Measurements from ENCODE around the gene FAM89B. TPM values are rescaled to one million over a fixed set of nuclear protein-coding genes. Genes with fewer than 3 reads are reported as not detected.

FAM89B gene
- total and polyA plus RNA-seq, 2 of the 8 experiments (the other 6 are each of a cell fraction or from before 2014, with no cell fraction given), result 15.8 to 32.4 TPM

DNA sequence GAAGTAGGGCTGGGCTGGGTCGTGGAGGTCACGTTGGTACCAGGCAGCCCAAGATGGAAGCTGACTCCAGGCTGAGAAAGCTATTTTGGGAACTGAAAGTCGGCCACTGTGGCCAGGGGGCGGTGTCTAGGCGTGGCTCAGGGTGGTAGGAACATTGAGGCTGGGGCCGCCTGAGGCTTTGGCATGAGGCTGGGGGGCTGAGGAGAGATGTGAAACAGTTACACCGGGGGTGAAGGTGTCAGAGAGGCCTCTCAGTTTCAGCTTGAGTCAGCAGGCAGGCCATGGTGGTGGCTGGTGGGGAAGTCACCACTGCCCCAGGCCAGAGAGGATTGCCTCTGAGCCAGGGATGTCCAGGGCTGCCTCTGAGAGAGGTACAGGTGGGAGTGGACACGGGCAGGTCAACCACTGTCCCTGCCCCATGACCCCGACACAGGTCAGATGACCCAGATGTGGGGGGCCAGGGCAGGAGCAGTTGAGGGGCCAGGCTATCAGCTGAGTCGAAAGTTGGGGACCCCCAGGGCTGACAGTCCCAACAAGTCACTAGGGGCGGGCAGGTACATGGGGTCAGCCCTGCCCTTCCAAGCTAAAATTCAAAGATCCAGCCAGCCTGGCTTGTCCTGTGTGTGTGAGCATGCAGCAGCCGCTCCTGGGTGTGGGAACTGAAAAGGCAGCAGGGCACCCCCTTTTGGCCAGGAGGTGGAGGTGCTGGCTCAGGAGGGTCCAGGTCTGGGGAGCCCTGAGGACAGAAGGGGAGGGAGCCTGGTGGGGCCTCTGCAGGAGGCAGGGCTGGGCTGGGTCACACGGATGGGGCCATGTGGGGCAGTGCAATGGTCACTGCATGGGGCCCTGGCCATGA, 16.1 kb downstream of the FAM89B start (continued):
- TF ChIP-seq, protein P1, sequence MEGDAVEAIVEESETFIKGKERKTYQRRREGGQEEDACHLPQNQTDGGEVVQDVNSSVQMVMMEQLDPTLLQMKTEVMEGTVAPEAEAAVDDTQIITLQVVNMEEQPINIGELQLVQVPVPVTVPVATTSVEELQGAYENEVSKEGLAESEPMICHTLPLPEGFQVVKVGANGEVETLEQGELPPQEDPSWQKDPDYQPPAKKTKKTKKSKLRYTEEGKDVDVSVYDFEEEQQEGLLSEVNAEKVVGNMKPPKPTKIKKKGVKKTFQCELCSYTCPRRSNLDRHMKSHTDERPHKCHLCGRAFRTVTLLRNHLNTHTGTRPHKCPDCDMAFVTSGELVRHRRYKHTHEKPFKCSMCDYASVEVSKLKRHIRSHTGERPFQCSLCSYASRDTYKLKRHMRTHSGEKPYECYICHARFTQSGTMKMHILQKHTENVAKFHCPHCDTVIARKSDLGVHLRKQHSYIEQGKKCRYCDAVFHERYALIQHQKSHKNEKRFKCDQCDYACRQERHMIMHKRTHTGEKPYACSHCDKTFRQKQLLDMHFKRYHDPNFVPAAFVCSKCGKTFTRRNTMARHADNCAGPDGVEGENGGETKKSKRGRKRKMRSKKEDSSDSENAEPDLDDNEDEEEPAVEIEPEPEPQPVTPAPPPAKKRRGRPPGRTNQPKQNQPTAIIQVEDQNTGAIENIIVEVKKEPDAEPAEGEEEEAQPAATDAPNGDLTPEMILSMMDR (IDR thresholded peaks at IDR 0.05; ENCODE audit: control extremely low read depth in 1 of 3, insufficient read depth in 1 of 3, low read depth in 1 of 3, low read length in 3 of 3), result peak in 2 of 3 experiments; percentile 75 to 93; a peak in 3 of 4 replicates

Data from H1 (cell line).